Nephron progenitor cell (in vitro differentiated cells): ENCODE results near the gene FSD1L.

Experiments used
- DNase-seq: peaks from one replicate; pipeline ENCODE4 v3.0.0; 2021
- H3K27ac Mint-ChIP-seq: 2 replicates; pipeline ENCODE4 v1.8.0; 2021; ENCODE audit warnings: mild to moderate bottlenecking, moderate library complexity, mixed read lengths
- H3K27me3 Mint-ChIP-seq: 2 replicates; pipeline ENCODE4 v1.8.0; 2021; ENCODE audit warnings: mild to moderate bottlenecking, low read depth, mixed read lengths; ENCODE audit not compliant: poor library complexity
- H3K36me3 Mint-ChIP-seq: 2 replicates; pipeline ENCODE4 v1.8.0; 2021; ENCODE audit warnings: low read depth, mixed read lengths
- H3K4me1 Mint-ChIP-seq: 2 replicates; pipeline ENCODE4 v1.8.0; 2021; ENCODE audit warnings: mixed read lengths
- H3K4me3 Mint-ChIP-seq: 2 replicates; pipeline ENCODE4 v1.8.0; 2021; ENCODE audit warnings: mild to moderate bottlenecking, moderate library complexity, mixed read lengths
- H3K9me3 Mint-ChIP-seq: 2 replicates; pipeline ENCODE4 v1.8.0; 2021; ENCODE audit warnings: mild to moderate bottlenecking, moderate library complexity, mixed read lengths
- CTCF ChIP-seq: fragments of 200-600 bp; sonication (generic); IDR thresholded peaks from 2 replicates; pipeline ENCODE4 v1.5.0; 2021; ENCODE audit warnings: antibody characterized with exemption

FSD1L gene

GRCh38 chr9:105531530-105531929 lies 83.7 kb downstream of the FSD1L start:
- peak overlapping the region; percentile 5 for H3K27ac Mint-ChIP-seq
- no peak for DNase-seq
- no peak overlapping the region for H3K4me3 Mint-ChIP-seq
- peaks cover 19% of the 10 kb centered on the region for H3K9me3 Mint-ChIP-seq
- H3K36me3 Mint-ChIP-seq = peaks cover 70% of the 10 kb centered on the region
- H3K27me3 Mint-ChIP-seq = no peaks in the 10 kb centered on the region
- no peaks in the 10 kb centered on the region for H3K4me1 Mint-ChIP-seq
- no peak for TF ChIP-seq CTCF

GRCh38 chr9:105535920-105536668 lies 88.3 kb downstream of the FSD1L start:
- Mint-ChIP-seq H3K27me3 (no peaks in the 10 kb centered on the region), H3K4me1 (no peaks in the 10 kb centered on the region), H3K9me3 (no peaks in the 10 kb centered on the region), H3K27ac (no peak overlapping the region), H3K36me3 (peaks cover 68% of the 10 kb centered on the region), H3K4me3 (no peak overlapping the region)
- TF ChIP-seq CTCF = no peak
- DNase-seq = no peak

GRCh38 chr9:105539452-105539851 lies 91.6 kb downstream of the FSD1L start:
- H3K27ac Mint-ChIP-seq = no peak overlapping the region
- TF ChIP-seq CTCF = no peak
- DNase-seq = no peak
- H3K9me3 Mint-ChIP-seq = peaks cover 17% of the 10 kb centered on the region
- no peak overlapping the region for H3K4me3 Mint-ChIP-seq
- peaks cover 82% of the 10 kb centered on the region for H3K36me3 Mint-ChIP-seq
- no peaks in the 10 kb centered on the region for H3K27me3 Mint-ChIP-seq
- no peaks in the 10 kb centered on the region for H3K4me1 Mint-ChIP-seq

GRCh38 chr9:105541838-105542237 lies 94.0 kb downstream of the FSD1L start:
- Mint-ChIP-seq H3K9me3 (peaks cover 17% of the 10 kb centered on the region), H3K27ac (no peak overlapping the region), H3K4me3 (no peak overlapping the region), H3K4me1 (no peaks in the 10 kb centered on the region), H3K27me3 (no peaks in the 10 kb centered on the region), H3K36me3 (peaks cover 71% of the 10 kb centered on the region)
- DNase-seq = no peak
- TF ChIP-seq CTCF = no peak

DNA sequence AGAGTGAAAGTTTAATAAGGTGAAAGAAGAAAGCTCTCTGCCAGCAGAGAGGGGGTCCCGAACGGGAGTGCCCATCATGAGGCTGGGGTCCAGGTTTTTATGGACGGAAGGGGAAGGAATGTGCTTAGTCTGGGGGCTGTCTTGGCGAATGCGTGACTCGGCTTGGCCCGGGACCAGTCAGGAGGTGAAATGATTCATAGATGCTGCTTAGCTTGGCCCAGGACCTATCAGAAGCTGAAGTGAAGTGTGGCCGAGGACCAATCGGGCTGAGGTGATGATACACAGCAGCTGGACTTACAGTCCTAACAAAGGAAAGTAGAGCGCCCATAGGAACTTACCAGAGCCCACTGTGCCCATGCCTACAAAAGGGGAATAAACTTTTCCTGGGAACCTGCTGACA lies 106.2 kb downstream of the FSD1L start:
- DNase-seq = no peak
- Mint-ChIP-seq H3K27ac (no peak overlapping the region), H3K27me3 (peaks cover 13% of the 10 kb centered on the region), H3K4me3 (no peak overlapping the region), H3K4me1 (peaks cover 16% of the 10 kb centered on the region), H3K9me3 (peaks cover 15% of the 10 kb centered on the region), H3K36me3 (peaks cover 9% of the 10 kb centered on the region)
- TF ChIP-seq CTCF = no peak
